ENCODE results near the gene LOXHD1.

GRCh38 chr18:46676182-46676835 lies 19.3 kb upstream of the LOXHD1 start:
- TF ChIP-seq CTCF (IDR thresholded peaks at IDR 0.05) (no peak), ZFX (IDR thresholded peaks at IDR 0.05; ENCODE audit: borderline replicate concordance) (no peak)
